ENCODE results near the gene KIF1A.

The KIF1A gene

GRCh38 chr2:240799033-240799820 is 20.8 kb downstream of the KIF1A start:
- no peak for DNase-seq (ENCODE audit: low spot score)

GRCh38 chr2:240798327-240798905 is 21.6 kb downstream of the KIF1A start:
- DNase-seq (ENCODE audit: low spot score), result no peak

- no peak for DNase-seq (ENCODE audit: low spot score)
Observed at GRCh38 chr2:240797914-240798313, 22.1 kb downstream of the KIF1A start.

GRCh38 chr2:240797500-240797895 is 22.5 kb downstream of the KIF1A start:
- no peak for DNase-seq (ENCODE audit: low spot score)

GRCh38 chr2:240796543-240797499 is 23.2 kb downstream of the KIF1A start:
- no peak for DNase-seq (ENCODE audit: low spot score)

- no peak for DNase-seq (ENCODE audit: low spot score)
Observed at GRCh38 chr2:240795916-240796510, 24.0 kb downstream of the KIF1A start.

- DNase-seq (ENCODE audit: low spot score), result no peak
Observed at GRCh38 chr2:240795454-240795853, 24.6 kb downstream of the KIF1A start.

- no peak for DNase-seq (ENCODE audit: low spot score)
Observed at GRCh38 chr2:240794178-240794721, 25.8 kb downstream of the KIF1A start.

- DNase-seq (ENCODE audit: low spot score), result no peak
Observed at GRCh38 chr2:240793313-240794177, 26.5 kb downstream of the KIF1A start.

GRCh38 chr2:240792629-240793312 is 27.2 kb downstream of the KIF1A start:
- no peak for DNase-seq (ENCODE audit: low spot score)

- no peak for DNase-seq (ENCODE audit: low spot score)
Observed at GRCh38 chr2:240791821-240792628, 28.0 kb downstream of the KIF1A start.

- no peak for DNase-seq (ENCODE audit: low spot score)
Observed at GRCh38 chr2:240791221-240791800, 28.7 kb downstream of the KIF1A start.

GRCh38 chr2:240790370-240791220 is 29.4 kb downstream of the KIF1A start:
- no peak for DNase-seq (ENCODE audit: low spot score)

- DNase-seq (ENCODE audit: low spot score), result no peak
Observed at GRCh38 chr2:240789501-240790369, 30.3 kb downstream of the KIF1A start.

GRCh38 chr2:240789051-240789453 is 31.0 kb downstream of the KIF1A start:
- DNase-seq (ENCODE audit: low spot score), result no peak

- DNase-seq (ENCODE audit: low spot score), result no peak
Observed at GRCh38 chr2:240788482-240788881, 31.5 kb downstream of the KIF1A start.
